Smooth muscle cell (in vitro differentiated cells): ENCODE results near the gene MAP4K1. TPM values are rescaled to one million over a fixed set of nuclear protein-coding genes. Genes with fewer than 3 reads are reported as not detected.

ENCODE experiments used
- DNase-seq: peaks from one replicate; lab custom pipeline; 2025; ENCODE audit not compliant: unreplicated experiment; lab: John Stamatoyannopoulos, UW
- H2AFZ ChIP-seq: fragments of 200-600 bp; sonication (generic); 2 replicates; pipeline ENCODE4 v1.6.0; 2016; ENCODE audit warnings: antibody characterized with exemption, low read depth, mild to moderate bottlenecking
- H3F3A ChIP-seq: fragments of 200-600 bp; sonication (generic); 2 replicates; pipeline ENCODE4 v1.6.0; 2017; ENCODE audit warnings: antibody characterized with exemption, low read depth
- H3K27ac ChIP-seq: fragments of 200-600 bp; sonication (generic); 2 replicates; pipeline ENCODE4 v1.5.1; 2016; ENCODE audit warnings: low read depth, mild to moderate bottlenecking
- H3K27me3 ChIP-seq: fragments of 200-600 bp; sonication (generic); 2 replicates; pipeline ENCODE4 v1.6.1; 2016; ENCODE audit warnings: low read depth, mild to moderate bottlenecking
- H3K36me3 ChIP-seq: fragments of 200-600 bp; sonication (generic); 2 replicates; pipeline ENCODE4 v1.5.1; 2016; ENCODE audit warnings: low read depth
- H3K4me1 ChIP-seq: fragments of 200-600 bp; sonication (generic); 2 replicates; pipeline ENCODE4 v1.5.1; 2016; ENCODE audit warnings: low read depth
- H3K4me2 ChIP-seq: fragments of 200-600 bp; sonication (generic); 2 replicates; pipeline ENCODE4 v1.6.0; 2016; ENCODE audit warnings: mild to moderate bottlenecking
- H3K4me3 ChIP-seq: fragments of 200-600 bp; sonication (generic); 2 replicates; pipeline ENCODE4 v1.5.1; 2016; ENCODE audit warnings: mild to moderate bottlenecking
- H3K79me2 ChIP-seq: fragments of 200-600 bp; sonication (generic); 2 replicates; pipeline ENCODE4 v1.6.0; 2016; ENCODE audit warnings: low read depth, mild to moderate bottlenecking
- H3K9ac ChIP-seq: fragments of 200-600 bp; sonication (generic); 2 replicates; pipeline ENCODE4 v1.6.0; 2016; ENCODE audit warnings: low read depth
- H3K9me3 ChIP-seq: fragments of 200-600 bp; sonication (generic); replicated peaks from 2 replicates; pipeline ENCODE4 v1.5.1; 2016; ENCODE audit warnings: low read depth
- H4K20me1 ChIP-seq: fragments of 200-600 bp; sonication (generic); 2 replicates; pipeline ENCODE4 v1.6.0; 2016; ENCODE audit warnings: low read depth
- CTCF ChIP-seq: fragments of 200-600 bp; sonication (generic); IDR thresholded peaks from 2 replicates; pipeline ENCODE4 v1.5.1; 2017; ENCODE audit warnings: borderline replicate concordance, mild to moderate bottlenecking, antibody characterized with exemption; ENCODE audit not compliant: insufficient read depth, poor library complexity, severe bottlenecking
- WGBS: methylation state at CpG from one replicate; pipeline ENCODE4 v1.1.7; 2016; ENCODE audit warnings: low lambda C conversion rate; 5-methylcytosine and 5-hydroxymethylcytosine counted together
- polyA plus RNA-seq: library from polyadenylated mRNA; unstranded; fragments of >200 nt; fragmentation: Nextera tagmentation; extraction: Ambion mirVana; gene quantifications from 2 replicates; pipeline ENCODE4 v1.2.1, GENCODE V29; 2016
- total RNA-seq: library from RNA; depleted of rRNA; stranded (reverse); fragments of >200 nt; gene quantifications from 2 replicates; pipeline ENCODE4 v1.2.3, GENCODE V29; 2014

The MAP4K1 gene
- total and polyA plus RNA-seq, 2 experiments from 2014 or later, result 0.22 to 0.91 TPM

- WGBS, result 77% methylated on average over 6 of the region's 6 CpGs
- Histone ChIP-seq H3K36me3 (no peaks in the 10 kb centered on the region), H3K9me3 (no peaks in the 10 kb centered on the region), H3K4me2 (no peak overlapping the region), H3K79me2 (no peaks in the 10 kb centered on the region), H3K27ac (no peak overlapping the region), H3F3A (no peaks in the 10 kb centered on the region), H2AFZ (no peak overlapping the region), H3K4me1 (no peaks in the 10 kb centered on the region), H3K4me3 (no peak overlapping the region), H4K20me1 (no peaks in the 10 kb centered on the region), H3K27me3 (no peaks in the 10 kb centered on the region), H3K9ac (no peak overlapping the region)
- no peak for DNase-seq
- TF ChIP-seq CTCF, result no peak
Measured at GRCh38 chr19:38551450-38551813, 66.3 kb downstream of the MAP4K1 start.

- H3K9ac ChIP-seq, result no peak overlapping the region
- H3F3A ChIP-seq, result no peaks in the 10 kb centered on the region
- no peaks in the 10 kb centered on the region for H3K4me1 ChIP-seq
- no peak overlapping the region for H3K27ac ChIP-seq
- no peak overlapping the region for H3K4me3 ChIP-seq
- 85% methylated on average over 3 of the region's 3 CpGs for WGBS
- DNase-seq, result no peak
- H3K4me2 ChIP-seq, result no peak overlapping the region
- no peaks in the 10 kb centered on the region for H4K20me1 ChIP-seq
- no peaks in the 10 kb centered on the region for H3K9me3 ChIP-seq
- H3K79me2 ChIP-seq, result no peaks in the 10 kb centered on the region
- TF ChIP-seq CTCF, result no peak
- no peaks in the 10 kb centered on the region for H3K27me3 ChIP-seq
- no peaks in the 10 kb centered on the region for H3K36me3 ChIP-seq
- H2AFZ ChIP-seq, result no peak overlapping the region
Measured at GRCh38 chr19:38550376-38550775, 67.4 kb downstream of the MAP4K1 start.

- H3K4me3 ChIP-seq, result no peak overlapping the region
- H3K36me3 ChIP-seq, result no peaks in the 10 kb centered on the region
- H2AFZ ChIP-seq, result no peak overlapping the region
- WGBS, result 92% methylated on average over 4 of the region's 4 CpGs
- H3K9me3 ChIP-seq, result no peaks in the 10 kb centered on the region
- no peaks in the 10 kb centered on the region for H3F3A ChIP-seq
- no peak overlapping the region for H3K9ac ChIP-seq
- DNase-seq, result no peak
- H3K4me2 ChIP-seq, result no peak overlapping the region
- no peaks in the 10 kb centered on the region for H3K79me2 ChIP-seq
- H4K20me1 ChIP-seq, result no peaks in the 10 kb centered on the region
- H3K4me1 ChIP-seq, result peaks cover under 1% of the 10 kb centered on the region
- H3K27me3 ChIP-seq, result no peaks in the 10 kb centered on the region
- no peak for TF ChIP-seq CTCF
- no peak overlapping the region for H3K27ac ChIP-seq
Measured at GRCh38 chr19:38549942-38550341, 67.8 kb downstream of the MAP4K1 start.

GRCh38 chr19:38549061-38549460, 68.7 kb downstream of the MAP4K1 start:
- H3K4me2 ChIP-seq, result no peak overlapping the region
- DNase-seq, result no peak
- no peaks in the 10 kb centered on the region for H3K36me3 ChIP-seq
- H3K4me3 ChIP-seq, result no peak overlapping the region
- H3K27ac ChIP-seq, result no peak overlapping the region
- WGBS, result 93% methylated on average over 5 of the region's 5 CpGs
- H4K20me1 ChIP-seq, result no peaks in the 10 kb centered on the region
- no peaks in the 10 kb centered on the region for H3K9me3 ChIP-seq
- H3K27me3 ChIP-seq, result no peaks in the 10 kb centered on the region
- no peaks in the 10 kb centered on the region for H3F3A ChIP-seq
- no peak overlapping the region for H2AFZ ChIP-seq
- H3K9ac ChIP-seq, result no peak overlapping the region
- H3K4me1 ChIP-seq, result peaks cover 6% of the 10 kb centered on the region
- no peaks in the 10 kb centered on the region for H3K79me2 ChIP-seq
- no peak for TF ChIP-seq CTCF
